Progenitor cell of endocrine pancreas (in vitro differentiated cells): ENCODE measurements around the gene SCAMP2. TPM values are rescaled to one million over a fixed set of nuclear protein-coding genes. Genes with fewer than 3 reads are reported as not detected.

ENCODE experiments used
- DNase-seq: peaks from one replicate; pipeline ENCODE4 v3.0.0; 2021; ENCODE audit warnings: low spot score; ENCODE audit not compliant: unreplicated experiment
- H3K27ac Mint-ChIP-seq: 2 replicates; pipeline ENCODE4 v1.8.0; 2021; ENCODE audit warnings: mild to moderate bottlenecking, moderate library complexity, mixed read lengths
- H3K27me3 Mint-ChIP-seq: 2 replicates; pipeline ENCODE4 v1.8.0; 2021; ENCODE audit warnings: mixed read lengths
- H3K36me3 Mint-ChIP-seq: 2 replicates; pipeline ENCODE4 v1.8.0; 2022; ENCODE audit warnings: mixed read lengths; ENCODE audit not compliant: insufficient read depth
- H3K4me1 Mint-ChIP-seq: 2 replicates; pipeline ENCODE4 v1.8.0; 2021; ENCODE audit warnings: low read depth, mixed read lengths
- H3K4me3 Mint-ChIP-seq: 2 replicates; pipeline ENCODE4 v1.8.0; 2021; ENCODE audit warnings: low read depth, mild to moderate bottlenecking, moderate library complexity, mixed read lengths
- H3K9me3 Mint-ChIP-seq: 2 replicates; pipeline ENCODE4 v1.8.0; 2021; ENCODE audit warnings: low read depth, mixed read lengths
- total RNA-seq: library from RNA; stranded (reverse); gene quantifications from 2 replicates; pipeline ENCODE4 v1.2.1, GENCODE V29; 2021
- TF ChIP-seq, protein P1 (sequence below): fragments of 200-600 bp; sonication (generic); IDR thresholded peaks from one replicate; pipeline ENCODE4 v1.5.0; 2021; ENCODE audit warnings: antibody characterized with exemption, mild to moderate bottlenecking; ENCODE audit not compliant: unreplicated experiment

The SCAMP2 gene
- total RNA-seq, 1 donor from 2014 or later: 63.0 TPM

DNA sequence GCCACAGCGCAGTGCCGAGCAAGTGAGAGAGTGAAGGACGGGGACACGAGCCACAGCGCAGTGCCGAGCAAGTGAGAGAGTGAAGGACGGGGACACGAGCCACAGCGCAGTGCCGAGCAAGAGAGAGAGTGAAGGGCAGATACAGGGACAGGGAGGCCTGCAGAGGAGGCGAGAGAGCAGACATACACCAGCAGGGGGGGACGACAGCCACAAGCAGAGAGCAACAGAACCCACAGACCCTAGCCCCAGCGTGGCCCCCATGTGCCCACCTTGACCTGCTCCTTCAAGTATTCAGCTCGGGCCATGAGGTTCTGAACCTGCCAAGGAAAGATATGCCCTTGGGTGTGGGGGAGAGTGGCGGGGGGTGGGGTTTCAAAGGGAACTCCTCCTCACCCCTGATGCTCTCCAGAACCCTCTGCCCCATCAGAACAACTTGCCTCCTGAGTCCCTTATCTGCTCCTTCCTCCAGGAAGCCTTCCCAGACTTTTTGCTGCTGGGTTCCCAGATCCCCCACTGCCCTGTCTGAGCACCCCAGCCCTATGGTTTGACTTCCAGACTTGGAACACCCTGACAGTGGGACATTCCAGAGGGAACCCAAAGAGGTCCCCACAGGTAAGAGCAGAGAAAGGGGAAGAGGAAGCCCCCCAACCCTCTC, 35.6 kb downstream of the SCAMP2 start:
- no peak for DNase-seq

GRCh38 chr15:74836846-74837245, 36.3 kb downstream of the SCAMP2 start:
- Mint-ChIP-seq H3K36me3 (peaks cover 2% of the 10 kb centered on the region), H3K27ac (no peak overlapping the region), H3K4me1 (peaks cover 2% of the 10 kb centered on the region), H3K4me3 (no peak overlapping the region), H3K27me3 (no peaks in the 10 kb centered on the region), H3K9me3 (no peaks in the 10 kb centered on the region)
- TF ChIP-seq, protein P1, sequence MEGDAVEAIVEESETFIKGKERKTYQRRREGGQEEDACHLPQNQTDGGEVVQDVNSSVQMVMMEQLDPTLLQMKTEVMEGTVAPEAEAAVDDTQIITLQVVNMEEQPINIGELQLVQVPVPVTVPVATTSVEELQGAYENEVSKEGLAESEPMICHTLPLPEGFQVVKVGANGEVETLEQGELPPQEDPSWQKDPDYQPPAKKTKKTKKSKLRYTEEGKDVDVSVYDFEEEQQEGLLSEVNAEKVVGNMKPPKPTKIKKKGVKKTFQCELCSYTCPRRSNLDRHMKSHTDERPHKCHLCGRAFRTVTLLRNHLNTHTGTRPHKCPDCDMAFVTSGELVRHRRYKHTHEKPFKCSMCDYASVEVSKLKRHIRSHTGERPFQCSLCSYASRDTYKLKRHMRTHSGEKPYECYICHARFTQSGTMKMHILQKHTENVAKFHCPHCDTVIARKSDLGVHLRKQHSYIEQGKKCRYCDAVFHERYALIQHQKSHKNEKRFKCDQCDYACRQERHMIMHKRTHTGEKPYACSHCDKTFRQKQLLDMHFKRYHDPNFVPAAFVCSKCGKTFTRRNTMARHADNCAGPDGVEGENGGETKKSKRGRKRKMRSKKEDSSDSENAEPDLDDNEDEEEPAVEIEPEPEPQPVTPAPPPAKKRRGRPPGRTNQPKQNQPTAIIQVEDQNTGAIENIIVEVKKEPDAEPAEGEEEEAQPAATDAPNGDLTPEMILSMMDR: no peak
- no peak for DNase-seq

More for the DNA sequence above, 35.6 kb downstream of the SCAMP2 start:
- H3K27me3 Mint-ChIP-seq: no peaks in the 10 kb centered on the region
- no peak overlapping the region for H3K27ac Mint-ChIP-seq
- TF ChIP-seq, protein P1: no peak
- peaks cover 8% of the 10 kb centered on the region for H3K4me1 Mint-ChIP-seq
- H3K9me3 Mint-ChIP-seq: no peaks in the 10 kb centered on the region
- H3K36me3 Mint-ChIP-seq: peaks cover 2% of the 10 kb centered on the region
- no peak overlapping the region for H3K4me3 Mint-ChIP-seq

DNA sequence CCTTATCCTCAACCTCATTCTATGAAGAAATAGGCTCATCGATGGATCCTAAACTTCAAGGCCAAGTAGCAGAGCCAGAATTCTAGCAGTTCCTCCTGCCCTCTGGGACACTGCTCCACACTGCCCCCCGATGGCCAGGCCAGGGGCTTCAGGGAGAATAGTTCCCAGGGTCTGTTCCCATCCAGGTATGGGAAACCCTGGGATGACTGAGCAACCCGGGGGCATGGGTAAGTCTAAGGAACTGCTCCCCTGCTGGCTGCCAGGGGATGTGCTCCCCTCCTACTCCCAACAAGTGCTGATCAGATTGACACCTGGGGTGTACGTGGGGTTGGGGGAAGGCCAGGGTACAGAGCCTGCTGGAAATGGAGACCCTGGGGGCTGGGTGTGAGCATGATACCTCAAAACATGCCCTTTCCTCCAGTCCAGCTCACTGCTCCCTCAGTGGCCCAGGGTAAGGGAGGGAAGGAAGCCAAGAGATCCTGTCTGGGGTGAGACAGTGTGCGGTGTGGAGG, 37.8 kb downstream of the SCAMP2 start:
- Mint-ChIP-seq H3K27ac (peak overlapping the region; percentile 21), H3K4me1 (no peaks in the 10 kb centered on the region), H3K27me3 (peaks cover 3% of the 10 kb centered on the region), H3K36me3 (peaks cover 2% of the 10 kb centered on the region), H3K9me3 (no peaks in the 10 kb centered on the region), H3K4me3 (no peak overlapping the region)
- DNase-seq: peak; percentile 69
- TF ChIP-seq, protein P1: peak; percentile 75

- DNase-seq: no peak
- Mint-ChIP-seq H3K9me3 (no peaks in the 10 kb centered on the region), H3K27ac (no peak overlapping the region), H3K27me3 (peaks cover 12% of the 10 kb centered on the region), H3K4me1 (no peaks in the 10 kb centered on the region), H3K36me3 (peaks cover 2% of the 10 kb centered on the region), H3K4me3 (no peak overlapping the region)
- TF ChIP-seq, protein P1: no peak
Measured at GRCh38 chr15:74833376-74834107, 39.6 kb downstream of the SCAMP2 start.

DNA sequence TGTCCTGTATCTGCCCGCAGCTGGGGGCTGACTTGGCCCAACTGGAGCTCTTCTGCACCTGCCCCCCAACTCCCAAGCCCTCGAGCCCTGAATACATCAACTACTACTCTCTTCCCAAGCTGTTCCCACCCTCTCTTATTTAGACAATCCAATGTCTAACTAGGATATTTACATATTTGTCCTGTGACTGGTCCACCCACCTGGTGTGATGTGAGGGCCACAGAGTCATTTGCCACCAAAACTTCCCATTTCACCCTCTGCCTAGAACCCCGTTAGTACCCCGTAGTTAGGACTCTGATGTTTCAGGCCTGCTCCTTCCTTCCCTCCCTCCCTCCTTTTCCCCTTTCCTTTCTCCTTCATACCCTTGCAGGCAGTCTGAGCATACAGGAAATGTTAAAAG, 40.3 kb downstream of the SCAMP2 start:
- Mint-ChIP-seq H3K4me1 (no peaks in the 10 kb centered on the region), H3K4me3 (no peak overlapping the region), H3K9me3 (no peaks in the 10 kb centered on the region), H3K27ac (no peak overlapping the region), H3K27me3 (peaks cover 20% of the 10 kb centered on the region), H3K36me3 (peaks cover 2% of the 10 kb centered on the region)
- TF ChIP-seq, protein P1: no peak
- DNase-seq: no peak
